Gastrocnemius medialis (tissue), 4 donors: ENCODE measurements around the gene MLF1.

Source experiments
- POLR2A ChIP-seq, 2 donors: fragments of 450-650 bp; IDR thresholded peaks; one replicate each; pipeline ENCODE4 v1.6.1; 2017; ENCODE audit warnings: antibody characterized with exemption in 2 of 2, mild to moderate bottlenecking in 2 of 2, moderate library complexity in 2 of 2
- TF ChIP-seq, protein P1 (sequence below), 5 experiments: fragments of 450-650 bp in 3 of 5; fragments of 200-600 bp in 2 of 5; sonication (generic) in 2 of 5; IDR thresholded peaks in 4 of 5; conservative IDR thresholded peaks in 1 of 5; 1 replicate in 4 of 5; 2 replicates in 1 of 5; pipeline ENCODE4 v1.5.1; 2016 to 2019; ENCODE audit warnings: antibody characterized with exemption in 5 of 5, mild to moderate bottlenecking in 3 of 5, moderate library complexity in 3 of 5

DNA sequence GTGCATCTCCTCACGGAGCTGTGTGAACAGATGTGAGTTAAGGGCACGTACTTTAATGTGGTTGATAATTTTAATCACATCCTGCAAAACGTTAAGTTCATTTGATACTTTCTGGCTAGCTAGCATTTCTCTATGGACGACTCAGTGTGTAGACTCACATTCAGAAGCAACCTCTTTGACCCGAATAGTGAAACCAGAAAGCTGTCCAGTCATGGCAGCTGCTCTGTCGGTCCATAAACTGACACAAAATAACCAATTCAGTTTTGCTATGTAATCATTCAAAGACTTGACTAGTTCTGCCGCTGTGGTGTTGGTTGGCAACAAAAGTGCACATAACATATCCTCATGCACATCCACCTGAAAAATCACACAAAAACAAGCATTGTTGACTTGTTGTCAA is 69.7 kb downstream of the MLF1 start:
- TF ChIP-seq, protein P1, sequence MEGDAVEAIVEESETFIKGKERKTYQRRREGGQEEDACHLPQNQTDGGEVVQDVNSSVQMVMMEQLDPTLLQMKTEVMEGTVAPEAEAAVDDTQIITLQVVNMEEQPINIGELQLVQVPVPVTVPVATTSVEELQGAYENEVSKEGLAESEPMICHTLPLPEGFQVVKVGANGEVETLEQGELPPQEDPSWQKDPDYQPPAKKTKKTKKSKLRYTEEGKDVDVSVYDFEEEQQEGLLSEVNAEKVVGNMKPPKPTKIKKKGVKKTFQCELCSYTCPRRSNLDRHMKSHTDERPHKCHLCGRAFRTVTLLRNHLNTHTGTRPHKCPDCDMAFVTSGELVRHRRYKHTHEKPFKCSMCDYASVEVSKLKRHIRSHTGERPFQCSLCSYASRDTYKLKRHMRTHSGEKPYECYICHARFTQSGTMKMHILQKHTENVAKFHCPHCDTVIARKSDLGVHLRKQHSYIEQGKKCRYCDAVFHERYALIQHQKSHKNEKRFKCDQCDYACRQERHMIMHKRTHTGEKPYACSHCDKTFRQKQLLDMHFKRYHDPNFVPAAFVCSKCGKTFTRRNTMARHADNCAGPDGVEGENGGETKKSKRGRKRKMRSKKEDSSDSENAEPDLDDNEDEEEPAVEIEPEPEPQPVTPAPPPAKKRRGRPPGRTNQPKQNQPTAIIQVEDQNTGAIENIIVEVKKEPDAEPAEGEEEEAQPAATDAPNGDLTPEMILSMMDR (IDR thresholded peaks at IDR 0.05 in 4 of 5, conservative IDR thresholded peaks at IDR 0.05 in 1 of 5) = no peak
- TF ChIP-seq POLR2A (IDR thresholded peaks at IDR 0.05) = no peak
